ENCODE measurements around the gene SLC26A1.

Gene SLC26A1

DNA sequence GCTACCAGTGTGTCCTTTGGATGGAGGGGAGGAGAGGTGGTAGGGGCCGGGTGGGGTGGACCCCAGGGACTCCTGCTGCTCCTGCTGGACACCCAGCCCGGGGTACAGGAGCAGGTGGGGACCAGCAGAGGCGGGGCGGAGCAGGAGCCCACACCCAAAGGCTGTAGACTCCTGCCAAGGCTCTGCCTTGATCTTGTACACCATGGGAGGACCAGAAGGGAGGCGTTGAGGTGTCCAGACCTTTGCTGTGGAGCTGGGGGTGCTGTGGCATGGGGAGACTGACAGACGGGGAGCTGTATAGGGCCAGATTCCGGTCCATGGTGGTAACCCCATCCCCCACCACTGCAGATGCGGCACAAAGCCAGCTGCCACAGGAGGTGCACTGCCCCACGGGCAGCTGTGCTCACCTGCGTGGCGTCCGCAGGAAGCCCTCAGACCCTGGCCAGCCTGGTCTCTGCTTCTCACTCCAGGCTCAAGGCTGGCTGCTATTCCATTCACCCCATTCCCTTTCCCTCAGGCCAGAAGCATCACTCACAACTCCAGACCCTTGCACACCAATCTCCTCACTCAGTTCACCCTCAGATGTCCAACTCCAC, 5.0 kb upstream of the SLC26A1 start:
- DNase-seq = no peak

DNA sequence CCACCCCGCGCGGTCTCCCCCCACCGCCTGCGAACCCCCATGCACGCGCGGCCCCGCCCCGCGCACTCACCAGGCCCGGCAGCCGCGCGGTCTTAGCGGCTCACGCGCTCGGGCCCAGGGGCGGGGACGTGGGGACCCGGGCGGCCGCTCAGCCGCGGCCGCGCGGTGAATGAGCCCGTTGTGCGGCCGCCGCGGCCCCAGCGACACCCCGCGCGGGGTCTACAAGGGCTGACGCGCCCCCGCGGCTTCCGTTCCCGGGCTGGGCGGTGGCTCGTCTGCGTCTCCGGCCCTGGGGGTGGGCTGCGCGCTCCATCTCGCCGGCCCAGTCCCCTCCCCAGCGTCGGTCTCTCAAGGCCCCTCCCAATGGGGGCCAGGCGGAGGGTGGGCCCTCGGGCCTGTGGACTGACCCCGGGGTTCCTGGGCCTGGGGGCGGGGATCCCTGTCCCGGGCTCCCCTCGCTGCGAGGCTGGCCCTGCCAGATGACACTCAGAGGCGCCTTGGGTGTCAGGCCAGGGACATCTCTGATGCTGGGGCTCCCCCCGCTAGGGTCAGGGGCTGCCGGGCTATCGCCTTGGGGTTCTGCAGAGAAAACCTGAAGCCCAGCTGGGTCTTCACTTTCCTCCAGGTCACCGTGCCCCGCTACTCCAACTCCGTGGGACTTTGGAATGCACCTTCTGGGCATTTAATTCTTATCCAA, 4.3 kb upstream of the SLC26A1 start:
- DNase-seq = peak; percentile 48

DNA sequence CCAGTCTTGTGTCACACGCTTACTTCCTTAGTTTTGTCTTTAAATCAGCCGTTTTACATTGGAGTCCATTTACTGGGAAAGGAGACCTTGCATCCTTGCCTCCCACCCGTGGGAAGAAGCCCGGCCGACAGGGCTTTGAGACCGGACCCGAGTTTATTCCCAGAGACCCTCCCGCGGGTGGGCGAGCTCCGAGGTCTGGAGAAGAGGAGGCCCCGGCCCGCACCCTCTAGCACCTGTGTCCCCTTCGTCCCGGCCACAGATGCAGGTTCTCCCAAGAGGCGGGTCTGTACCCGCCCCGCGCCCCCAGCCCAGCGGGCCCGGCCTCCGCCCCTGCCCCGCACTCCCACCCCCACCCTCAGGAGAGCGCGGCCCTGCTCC, 3.8 kb upstream of the SLC26A1 start:
- DNase-seq = no peak

DNA sequence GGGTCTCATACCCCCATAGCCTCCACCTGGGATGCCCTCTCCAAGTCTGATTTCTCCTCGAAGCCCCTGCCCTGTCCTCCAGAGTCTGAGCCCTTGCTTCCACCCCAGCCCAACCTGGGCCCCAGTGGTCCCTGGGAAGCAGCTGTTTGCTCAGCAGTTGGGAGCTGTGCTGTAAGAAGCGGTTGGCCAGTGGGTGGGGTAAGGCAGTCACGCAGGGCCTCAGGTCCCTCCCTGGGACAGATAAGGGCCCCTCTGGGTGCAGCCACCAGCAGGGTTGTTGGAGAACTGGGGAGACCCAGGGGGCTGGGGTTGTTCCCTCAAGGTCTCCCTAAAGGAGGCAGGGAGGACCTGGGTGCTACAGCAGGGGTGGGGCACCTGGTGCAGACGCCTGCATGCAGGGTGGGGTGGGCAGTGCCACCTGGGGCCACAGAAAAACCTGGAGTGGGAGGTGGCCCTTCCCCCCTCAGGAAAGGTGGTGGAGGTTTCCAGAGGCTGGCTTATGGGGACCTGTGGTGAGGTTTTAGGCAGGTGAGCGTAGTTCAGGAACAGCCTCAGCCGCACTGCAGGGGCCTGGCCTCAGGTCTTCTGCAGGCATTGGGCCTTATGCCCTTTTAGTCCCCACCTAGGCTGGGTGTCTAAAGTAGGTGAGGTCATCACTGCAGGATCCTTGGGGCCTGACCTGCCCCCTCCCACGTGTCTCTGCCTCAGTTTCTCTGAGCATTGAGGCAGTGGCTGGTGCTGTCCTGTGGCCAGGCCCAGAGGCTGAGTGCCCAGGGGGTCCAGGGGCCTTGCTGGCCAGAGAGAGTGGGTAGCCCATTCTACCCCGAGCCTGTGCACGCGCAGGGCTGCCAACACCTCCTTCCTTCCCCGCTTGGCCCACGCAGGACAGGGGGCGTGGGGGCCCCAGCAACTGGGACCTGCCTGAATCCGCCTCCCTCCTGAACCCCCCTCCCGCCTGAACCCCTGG, 3.1 kb upstream of the SLC26A1 start:
- no peak for DNase-seq

DNA sequence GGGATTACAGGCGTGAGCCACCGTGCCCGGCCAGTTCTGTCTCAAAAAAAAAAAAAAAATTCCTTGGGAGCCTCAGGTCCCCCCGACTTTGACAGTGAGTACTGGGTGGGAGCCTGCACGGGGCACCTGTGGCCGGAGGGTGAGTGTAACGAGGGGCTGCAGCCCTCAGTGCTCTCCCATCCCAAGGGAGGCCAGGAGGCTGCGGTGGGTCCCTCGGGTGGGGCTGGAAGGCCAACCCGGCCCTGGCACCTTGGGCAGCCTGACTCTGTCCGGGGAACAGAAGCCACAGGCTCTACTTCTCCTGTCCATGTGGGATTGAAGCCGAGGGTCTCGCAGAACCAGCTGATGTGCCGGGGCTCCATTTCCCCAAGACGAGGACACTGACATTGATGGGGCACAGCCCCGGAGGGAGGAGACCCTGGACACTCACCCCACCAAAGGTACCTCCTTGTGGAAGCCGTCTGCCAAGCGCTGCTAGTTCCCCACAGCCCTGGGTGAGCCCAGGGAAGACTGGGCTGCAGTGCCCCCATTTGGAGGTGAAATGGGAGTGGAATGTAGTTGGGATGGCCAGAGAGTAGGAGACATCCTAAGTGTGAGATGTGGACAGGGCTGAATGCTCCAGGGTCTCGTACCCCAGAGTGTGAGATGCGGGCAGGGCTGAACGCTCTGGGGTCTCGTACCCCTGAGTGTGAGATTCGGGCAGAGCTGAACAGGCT, 2.3 kb upstream of the SLC26A1 start:
- DNase-seq = no peak

DNA sequence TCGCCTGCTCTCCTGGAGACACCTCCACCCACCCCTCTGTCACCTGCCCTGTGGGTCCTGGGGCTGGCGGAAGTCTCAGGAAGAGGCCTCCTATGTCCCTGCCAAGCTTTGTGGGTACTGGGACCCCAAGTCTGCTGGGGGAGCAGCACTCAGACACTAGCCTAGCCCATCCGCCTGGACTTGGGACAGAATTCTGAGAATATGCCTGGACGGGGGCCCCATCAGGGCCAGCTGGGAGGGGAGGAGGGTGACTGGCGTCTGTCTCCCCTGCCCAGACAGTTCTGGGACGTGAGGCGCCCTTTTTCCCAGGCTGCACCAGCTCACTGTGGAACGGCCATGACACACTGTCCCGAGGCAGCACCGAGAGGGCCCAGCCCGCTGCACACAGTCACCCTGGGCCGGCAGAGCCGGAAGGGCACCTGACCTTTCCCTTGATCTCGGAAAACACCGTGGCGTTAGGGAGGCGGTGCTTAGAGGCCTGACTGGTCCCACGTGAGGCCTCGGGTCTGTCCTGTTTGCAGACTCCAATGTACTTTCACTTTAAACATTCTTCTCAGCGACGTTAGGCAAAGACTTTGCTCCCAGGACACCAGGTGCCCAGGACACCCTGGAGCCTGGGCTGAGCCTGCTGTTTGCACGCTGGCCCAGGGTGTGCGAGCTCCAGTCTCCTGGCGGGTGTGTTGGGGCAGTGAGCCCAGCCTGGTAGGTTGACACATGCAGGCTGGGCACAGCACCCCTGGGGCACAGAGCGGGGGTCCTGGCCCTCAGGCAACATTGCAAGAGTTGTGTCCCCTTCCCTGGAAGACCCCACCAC, 700 bp downstream of the SLC26A1 start:
- DNase-seq = no peak

DNA sequence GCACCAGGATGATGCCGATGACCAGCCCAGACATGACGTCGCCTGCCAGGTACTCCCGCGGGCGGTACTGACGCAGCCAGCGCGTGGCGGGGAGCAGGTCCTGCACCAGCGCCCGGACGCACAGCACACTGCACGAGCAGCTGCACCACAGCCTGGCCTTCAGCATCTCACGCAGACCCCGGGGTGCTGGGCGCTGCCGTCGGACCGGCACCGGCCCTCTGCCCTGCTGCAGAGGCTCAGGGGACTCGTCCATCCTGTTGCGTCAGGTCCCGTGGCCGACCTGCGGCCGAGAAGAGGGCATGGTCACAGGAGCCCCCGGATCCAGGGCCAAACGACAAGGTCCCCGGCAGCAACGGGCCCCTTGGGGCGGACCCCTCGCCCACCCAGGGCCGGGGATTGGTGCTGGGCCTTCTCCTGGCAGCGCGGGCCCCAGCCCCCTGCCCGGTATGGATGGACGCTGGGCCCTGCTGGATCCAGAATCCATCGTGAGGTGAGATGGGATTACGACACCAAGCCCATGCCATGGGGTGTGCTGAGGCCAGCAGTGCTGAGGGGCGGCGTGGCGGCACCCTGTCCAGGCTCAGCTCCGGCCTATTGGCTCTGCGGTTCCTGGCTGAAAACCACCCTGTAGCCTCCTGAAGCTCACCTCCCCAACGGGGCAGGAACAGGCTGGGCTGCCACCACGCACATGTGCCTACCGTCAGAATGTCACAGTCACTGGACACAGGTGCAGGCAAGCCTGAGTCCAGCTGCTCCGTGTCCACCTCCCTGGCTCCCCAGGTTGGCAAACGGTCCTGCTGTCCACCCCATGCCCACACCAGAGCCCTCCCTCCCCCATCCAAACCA, 1.5 kb downstream of the SLC26A1 start:
- DNase-seq = no peak

DNA sequence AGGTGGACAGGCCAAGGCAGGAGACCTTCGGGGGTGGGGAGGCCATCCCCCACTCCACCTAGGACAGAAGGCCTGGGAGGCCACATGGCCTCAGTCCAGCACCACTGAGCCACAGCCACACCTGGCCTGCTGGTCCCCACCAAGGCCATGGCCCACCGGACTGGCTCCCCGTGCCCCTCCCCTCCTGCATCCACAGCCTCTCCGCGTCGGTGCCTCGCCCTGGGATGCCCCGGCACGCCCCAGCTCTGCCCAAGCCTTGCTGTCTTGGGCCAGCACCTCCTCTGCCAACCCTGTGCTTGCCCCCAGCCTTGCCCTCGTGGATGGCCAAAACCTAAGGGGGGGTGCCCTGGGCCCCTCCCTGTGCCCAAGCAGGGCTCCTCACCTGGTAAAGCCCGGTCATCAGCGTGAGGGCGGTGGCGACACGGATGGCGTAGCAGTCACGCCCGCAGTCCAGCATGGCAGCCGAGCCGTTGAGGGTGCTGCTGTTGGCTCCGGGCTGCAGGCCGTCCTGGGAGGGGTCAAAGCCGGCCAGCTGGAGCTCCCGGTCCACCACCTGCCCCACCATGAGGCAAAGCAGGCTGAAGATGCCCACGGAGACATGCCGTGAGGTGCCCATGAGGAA, 2.3 kb downstream of the SLC26A1 start:
- no peak for DNase-seq

DNA sequence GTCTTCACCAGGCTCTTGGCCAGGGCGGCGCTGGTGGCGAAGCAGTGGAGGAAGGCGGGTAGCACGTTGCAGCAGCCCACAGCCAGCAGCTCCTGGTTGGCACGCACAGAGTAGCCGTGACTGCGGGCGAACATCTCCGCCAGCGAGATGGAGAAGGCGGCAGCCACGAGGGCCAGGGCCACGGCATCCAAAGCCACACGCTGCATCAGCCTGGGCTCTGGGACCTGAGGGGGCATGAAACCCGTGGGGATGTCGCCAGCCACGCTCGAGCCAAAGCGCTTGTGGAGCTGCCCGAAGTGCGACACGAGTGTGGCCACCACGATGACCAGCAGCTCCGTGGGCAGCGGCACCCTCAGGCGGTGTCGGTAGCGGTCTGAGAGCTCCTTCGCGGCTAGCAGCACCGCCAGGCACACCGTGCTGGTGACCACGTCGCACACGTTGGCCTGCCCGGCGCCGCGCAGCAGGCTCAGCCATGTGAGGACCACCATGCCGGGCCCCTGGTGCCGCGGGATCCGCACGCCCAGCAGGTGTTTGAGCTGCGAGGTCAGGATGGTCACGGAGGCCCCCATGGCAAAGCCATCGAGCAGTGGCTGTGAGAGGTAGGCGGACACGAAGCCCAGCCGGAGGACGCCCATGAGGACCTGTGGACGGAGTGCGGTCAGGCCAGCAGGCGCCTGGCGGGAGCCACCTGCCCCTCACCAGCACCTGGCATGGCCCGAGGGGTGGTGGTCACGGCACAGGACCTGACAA, 3.3 kb downstream of the SLC26A1 start:
- no peak for DNase-seq

DNA sequence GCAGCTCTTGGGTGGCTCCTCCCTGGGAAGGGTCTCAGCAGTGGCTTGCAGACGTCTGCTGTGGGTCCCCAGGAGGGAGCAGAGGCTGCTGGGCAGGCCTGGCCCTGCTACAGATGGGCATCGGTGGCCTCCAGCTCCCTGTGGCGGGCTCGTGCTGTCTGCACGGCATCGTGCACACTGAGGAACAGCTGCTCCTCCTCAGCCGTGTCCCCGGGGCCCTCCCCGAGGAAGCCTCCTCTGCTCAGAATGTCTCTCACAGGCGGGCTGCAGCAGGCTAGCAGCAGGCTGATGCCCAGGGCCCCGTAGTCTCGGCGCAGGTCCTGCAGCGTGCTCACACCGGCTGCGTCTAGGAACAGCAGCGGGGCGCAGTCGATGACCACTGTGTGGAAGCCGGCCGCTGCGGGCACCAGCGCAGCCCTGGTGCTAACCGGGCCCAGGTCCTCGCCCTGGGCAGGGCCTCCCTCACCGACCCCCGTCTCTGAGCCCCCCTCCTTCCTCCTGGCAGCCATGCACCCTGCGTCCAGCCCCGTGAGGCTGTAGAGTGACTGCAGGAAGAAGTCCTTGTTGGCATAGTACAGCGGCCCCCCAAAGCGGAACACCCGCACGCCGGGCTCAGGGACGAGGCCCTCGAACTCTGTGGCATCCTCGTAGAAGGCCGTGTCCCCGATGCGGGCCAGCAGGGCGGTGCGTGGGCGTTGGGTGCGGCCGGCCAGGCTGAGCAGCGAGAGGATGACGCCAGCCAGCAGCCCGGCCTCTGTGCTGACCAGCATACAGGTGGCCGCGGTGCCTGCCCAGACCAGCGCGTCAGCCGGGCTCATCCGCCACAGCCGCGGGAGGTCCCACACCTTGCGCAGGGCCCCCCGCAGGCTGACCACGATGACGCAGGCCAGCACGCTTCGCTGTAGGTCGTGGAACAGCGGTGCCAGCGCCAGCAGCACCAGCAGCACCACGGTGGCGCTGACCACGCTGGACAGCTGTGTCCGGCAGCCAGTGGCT, 4.2 kb downstream of the SLC26A1 start:
- DNase-seq = no peak

DNA sequence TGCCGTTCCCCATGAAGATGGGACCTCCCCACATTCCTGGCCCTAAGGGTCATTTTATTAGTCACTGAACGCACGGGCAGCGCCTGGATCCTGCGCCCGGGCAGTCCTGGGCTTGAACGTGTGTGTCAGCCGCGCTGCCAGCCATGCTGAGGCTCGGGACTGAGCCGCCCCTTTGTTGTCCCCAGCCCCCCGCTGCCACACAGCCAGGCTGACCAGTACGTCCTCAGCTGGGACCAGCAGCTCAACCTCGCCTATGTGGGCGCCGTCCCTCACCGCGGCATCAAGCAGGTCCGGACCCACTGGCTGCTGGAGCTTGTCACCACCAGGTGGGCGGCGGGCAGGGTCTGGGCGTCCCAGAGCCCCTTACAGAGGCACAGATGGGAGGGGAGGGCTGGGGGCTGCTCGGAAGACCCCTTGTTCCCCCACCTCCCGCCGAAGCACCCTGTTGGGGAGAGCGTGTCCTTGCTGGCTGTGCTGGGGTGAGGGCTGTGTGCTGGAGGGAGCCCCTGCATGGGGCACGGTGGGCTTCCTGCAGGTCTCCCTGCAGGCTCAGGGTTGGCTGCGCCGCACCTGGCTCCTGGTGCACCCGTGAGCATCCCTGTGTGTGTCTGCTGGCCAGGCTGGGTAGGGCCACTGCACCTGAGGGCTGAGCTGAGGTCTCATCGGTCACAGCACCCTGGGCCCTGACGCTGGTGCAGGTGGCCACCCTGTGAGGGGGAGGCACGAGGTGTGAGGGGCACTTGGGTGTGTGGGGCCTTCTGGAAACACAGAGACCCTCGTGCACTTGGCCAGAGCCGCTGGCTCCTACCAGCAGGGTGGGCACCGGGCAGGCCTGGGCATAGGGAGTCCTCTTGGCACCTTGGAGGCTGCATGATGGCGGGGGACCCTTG, 5.3 kb downstream of the SLC26A1 start:
- no peak for DNase-seq

DNA sequence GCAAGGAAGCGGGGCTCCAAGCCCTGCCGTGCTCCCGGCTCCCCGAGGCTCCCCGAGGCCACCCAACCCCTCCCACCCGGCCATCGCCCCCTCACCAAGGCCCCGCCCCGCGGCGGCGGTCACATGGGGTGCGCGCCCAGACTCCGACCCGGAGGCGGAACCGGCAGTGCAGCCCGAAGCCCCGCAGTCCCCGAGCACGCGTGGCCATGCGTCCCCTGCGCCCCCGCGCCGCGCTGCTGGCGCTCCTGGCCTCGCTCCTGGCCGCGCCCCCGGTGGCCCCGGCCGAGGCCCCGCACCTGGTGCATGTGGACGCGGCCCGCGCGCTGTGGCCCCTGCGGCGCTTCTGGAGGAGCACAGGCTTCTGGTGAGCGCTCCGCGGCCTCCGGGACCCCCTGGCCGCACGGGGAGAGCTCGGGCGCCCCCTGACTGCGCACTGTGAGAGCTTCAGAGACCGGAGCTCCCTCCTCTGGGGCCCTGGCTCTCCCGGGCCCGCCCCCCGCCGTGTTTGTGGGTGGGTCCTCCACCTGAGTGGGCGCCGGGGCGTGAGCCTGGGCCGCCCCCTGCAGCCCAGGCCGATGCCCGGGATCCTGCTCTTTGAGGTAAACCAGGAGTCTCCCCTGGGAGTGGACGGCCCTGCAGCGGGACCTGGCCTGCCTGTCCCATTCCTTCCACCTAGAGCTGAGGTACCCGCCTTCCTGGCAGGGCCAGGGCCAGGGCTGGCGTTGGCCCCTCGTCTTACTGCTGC, 6.2 kb downstream of the SLC26A1 start, which contains the start of gene IDUA:
Gene IDUA, plus strand, starts transcription at position 166 of the 745 bp plus-strand sequence. Its CDS starts 41 bp downstream, at position 207.
- DNase-seq = peak; percentile 75

DNA sequence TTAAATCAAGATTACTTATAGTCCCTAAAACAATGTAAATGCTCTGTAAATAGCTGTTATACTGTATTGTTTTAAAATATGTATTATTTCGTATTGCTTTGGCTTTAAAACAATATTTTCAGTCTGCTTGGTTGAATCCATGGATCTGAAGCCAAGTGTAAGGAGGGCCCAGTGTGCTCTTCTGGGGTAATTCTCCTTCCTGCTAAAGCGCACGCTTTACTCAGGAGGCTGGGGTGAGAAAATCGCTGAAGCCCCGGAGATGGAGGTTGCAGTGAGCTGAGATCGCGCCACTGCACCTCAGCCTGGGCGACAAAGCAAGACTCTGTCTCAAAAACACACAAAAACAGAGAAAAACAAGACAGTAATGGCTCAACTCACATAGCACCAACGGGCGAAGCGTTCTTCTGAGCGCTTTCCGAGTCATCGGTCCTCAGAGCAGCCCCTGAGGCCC, 6.8 kb downstream of the SLC26A1 start:
- no peak for DNase-seq

DNA sequence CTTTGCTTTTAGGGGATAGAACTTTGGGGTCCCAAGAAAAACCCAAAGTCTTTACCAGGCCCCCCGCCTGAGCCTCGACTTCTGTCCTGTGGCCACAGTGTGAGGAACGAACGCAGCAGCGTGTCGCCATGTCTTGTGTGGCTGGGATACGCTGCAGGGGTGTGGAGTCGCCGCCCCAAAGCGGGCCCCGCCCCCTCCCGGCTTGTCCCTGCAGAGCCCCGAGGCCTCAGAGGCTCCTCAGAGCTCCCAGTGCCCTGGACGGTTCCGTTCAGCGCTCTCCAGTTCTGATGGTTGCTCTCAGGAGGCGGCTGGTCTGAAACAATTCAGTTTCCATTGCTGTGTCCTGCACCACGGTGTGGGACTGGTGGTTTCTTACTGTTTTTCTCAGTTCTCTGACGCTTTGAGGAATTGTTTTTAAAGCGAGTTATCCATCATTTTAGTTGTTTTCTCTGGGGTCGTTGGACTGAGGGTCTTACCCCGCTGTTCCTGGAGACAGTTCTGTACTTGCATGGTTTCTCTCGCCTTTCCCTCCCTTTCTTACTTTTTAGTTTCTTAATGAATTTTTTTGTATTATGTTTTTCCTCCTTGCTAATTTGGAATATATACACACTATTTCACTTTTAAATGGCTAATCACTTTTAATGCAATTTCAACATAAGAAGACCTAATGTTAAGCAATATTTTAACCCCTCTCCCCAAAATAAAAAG, 7.9 kb downstream of the SLC26A1 start:
- DNase-seq = no peak

DNA sequence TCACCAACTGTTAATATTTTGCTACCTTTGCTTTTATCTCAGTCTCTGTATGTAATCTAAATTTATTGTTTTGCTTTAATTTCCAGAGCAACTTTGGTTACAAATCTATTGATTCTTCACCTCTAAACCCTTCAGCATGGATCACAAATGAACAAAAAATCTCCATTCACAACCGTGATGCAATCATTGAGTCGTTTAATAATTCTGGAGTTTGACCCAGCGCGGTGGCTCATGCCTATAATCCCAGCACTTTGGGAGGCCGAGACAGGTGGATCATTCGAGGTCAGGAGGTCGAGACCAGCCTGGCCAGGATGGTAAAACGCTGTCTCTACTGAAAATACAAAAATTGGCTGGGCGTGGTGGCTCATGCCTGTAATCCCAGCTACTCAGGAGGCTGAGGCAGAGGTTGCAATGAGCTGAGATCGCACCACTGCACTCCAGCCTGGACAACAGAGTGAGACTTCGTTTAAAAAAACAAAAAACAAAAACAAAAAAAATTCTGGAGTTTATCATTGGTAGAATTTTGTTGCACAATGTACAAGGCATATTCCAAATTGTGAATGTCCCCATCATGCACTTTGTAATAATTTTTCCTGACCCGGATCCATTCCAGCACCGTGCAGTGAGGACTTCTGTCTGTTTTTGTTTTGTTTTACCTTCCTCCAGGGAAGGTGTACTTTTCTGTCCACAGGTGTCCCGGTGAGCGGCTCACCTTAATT, 8.7 kb downstream of the SLC26A1 start:
- no peak for DNase-seq
